ENCODE measurements around the gene ZBTB40. TPM values are rescaled to one million over a fixed set of nuclear protein-coding genes. Genes with fewer than 3 reads are reported as not detected.

ZBTB40 gene
- total RNA-seq, 3 donors from 2014 or later: 14.8 to 28.0 (median 16.7) TPM

- Histone ChIP-seq H3K4me3 (no peak overlapping the region), H3K4me1 (ENCODE audit: low read depth) (no peaks in the 10 kb centered on the region), H3K9me3 (no peaks in the 10 kb centered on the region), H3K36me3 (ENCODE audit: low read depth) (no peaks in the 10 kb centered on the region)
- DNase-seq: peak in 1 of 3 donors; percentile 61
- intact Hi-C loops (cut with DNase I, micrococcal nuclease): no loop called here
- peak; percentile 69 for ATAC-seq
- TF ChIP-seq, protein P1, sequence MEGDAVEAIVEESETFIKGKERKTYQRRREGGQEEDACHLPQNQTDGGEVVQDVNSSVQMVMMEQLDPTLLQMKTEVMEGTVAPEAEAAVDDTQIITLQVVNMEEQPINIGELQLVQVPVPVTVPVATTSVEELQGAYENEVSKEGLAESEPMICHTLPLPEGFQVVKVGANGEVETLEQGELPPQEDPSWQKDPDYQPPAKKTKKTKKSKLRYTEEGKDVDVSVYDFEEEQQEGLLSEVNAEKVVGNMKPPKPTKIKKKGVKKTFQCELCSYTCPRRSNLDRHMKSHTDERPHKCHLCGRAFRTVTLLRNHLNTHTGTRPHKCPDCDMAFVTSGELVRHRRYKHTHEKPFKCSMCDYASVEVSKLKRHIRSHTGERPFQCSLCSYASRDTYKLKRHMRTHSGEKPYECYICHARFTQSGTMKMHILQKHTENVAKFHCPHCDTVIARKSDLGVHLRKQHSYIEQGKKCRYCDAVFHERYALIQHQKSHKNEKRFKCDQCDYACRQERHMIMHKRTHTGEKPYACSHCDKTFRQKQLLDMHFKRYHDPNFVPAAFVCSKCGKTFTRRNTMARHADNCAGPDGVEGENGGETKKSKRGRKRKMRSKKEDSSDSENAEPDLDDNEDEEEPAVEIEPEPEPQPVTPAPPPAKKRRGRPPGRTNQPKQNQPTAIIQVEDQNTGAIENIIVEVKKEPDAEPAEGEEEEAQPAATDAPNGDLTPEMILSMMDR (IDR thresholded peaks at IDR 0.05): no peak
Measured at GRCh38 chr1:22508991-22509390, 57.3 kb downstream of the ZBTB40 start.

DNA sequence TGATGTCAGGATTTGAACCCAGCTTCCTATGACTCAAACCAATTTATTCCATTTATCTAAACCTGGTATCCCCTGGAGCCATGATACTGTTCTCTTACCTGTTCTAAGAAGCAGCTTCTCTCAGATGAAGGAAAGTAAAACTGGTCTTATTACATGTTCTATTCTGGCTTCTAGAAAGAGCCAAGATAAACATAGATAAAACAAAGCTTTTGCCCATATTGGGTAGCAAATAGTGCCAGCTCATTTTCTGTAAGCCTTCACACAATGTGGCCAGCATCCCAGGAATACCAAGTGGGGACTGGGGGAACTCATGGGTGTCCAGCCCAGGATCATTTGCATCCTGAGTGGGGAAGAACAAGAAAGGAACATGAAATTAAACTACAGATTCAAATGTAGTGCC is 58.2 kb downstream of the ZBTB40 start:
- DNase-seq: no peak
- TF ChIP-seq, protein P1 (IDR thresholded peaks at IDR 0.05): no peak
- ATAC-seq: no peak
- Histone ChIP-seq H3K4me1 (ENCODE audit: low read depth) (no peaks in the 10 kb centered on the region), H3K4me3 (no peak overlapping the region), H3K36me3 (ENCODE audit: low read depth) (no peaks in the 10 kb centered on the region), H3K9me3 (no peaks in the 10 kb centered on the region)
- intact Hi-C loops (cut with DNase I, micrococcal nuclease): no loop called here

DNA sequence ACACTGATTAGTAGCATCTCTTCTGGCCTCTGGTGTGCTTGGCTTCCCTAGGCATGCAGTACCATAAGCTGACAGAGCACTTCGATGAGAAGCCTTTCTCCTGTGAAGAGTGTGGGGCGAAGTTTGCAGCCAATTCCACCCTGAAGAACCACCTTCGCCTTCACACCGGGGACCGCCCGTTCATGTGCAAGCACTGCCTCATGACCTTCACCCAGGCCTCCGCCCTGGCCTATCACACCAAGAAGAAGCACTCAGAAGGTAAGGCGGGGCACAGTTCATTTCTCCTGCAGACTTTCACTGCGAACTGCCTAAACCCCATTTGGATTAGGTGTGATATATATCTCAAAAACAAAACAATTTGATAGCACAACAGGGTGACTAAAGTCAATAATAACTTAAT is 61.2 kb downstream of the ZBTB40 start:
- Histone ChIP-seq H3K36me3 (ENCODE audit: low read depth) (peaks cover 2% of the 10 kb centered on the region), H3K9me3 (no peaks in the 10 kb centered on the region), H3K4me1 (ENCODE audit: low read depth) (no peaks in the 10 kb centered on the region), H3K4me3 (no peak overlapping the region)
- intact Hi-C loops (cut with DNase I, micrococcal nuclease): no loop called here
- TF ChIP-seq, protein P1 (IDR thresholded peaks at IDR 0.05): no peak
- DNase-seq (no peak), ATAC-seq (peak; percentile 25)

- intact Hi-C loops (cut with DNase I, micrococcal nuclease): no loop called here
- no peak overlapping the region for H3K4me3 ChIP-seq
- no peaks in the 10 kb centered on the region for H3K9me3 ChIP-seq
- no peak for ATAC-seq
- H3K36me3 ChIP-seq (ENCODE audit: low read depth): peaks cover 2% of the 10 kb centered on the region
- TF ChIP-seq, protein P1 (IDR thresholded peaks at IDR 0.05): no peak
- H3K4me1 ChIP-seq (ENCODE audit: low read depth): no peaks in the 10 kb centered on the region
- no peak for DNase-seq
Measured at GRCh38 chr1:22516906-22517571, 65.4 kb downstream of the ZBTB40 start.

- TF ChIP-seq, protein P1 (IDR thresholded peaks at IDR 0.05): no peak
- Histone ChIP-seq H3K4me1 (ENCODE audit: low read depth) (no peaks in the 10 kb centered on the region), H3K9me3 (no peaks in the 10 kb centered on the region), H3K36me3 (ENCODE audit: low read depth) (peaks cover 2% of the 10 kb centered on the region), H3K4me3 (no peak overlapping the region)
- intact Hi-C loops (cut with DNase I, micrococcal nuclease): no loop called here
- ATAC-seq: no peak
- DNase-seq: no peak
Measured at GRCh38 chr1:22517956-22518355, 66.3 kb downstream of the ZBTB40 start.

- Histone ChIP-seq H3K9me3 (no peaks in the 10 kb centered on the region), H3K4me3 (no peak overlapping the region), H3K36me3 (ENCODE audit: low read depth) (peaks cover 2% of the 10 kb centered on the region), H3K4me1 (ENCODE audit: low read depth) (no peaks in the 10 kb centered on the region)
- intact Hi-C loops (cut with DNase I, micrococcal nuclease): no loop called here
- DNase-seq (no peak), ATAC-seq (no peak)
- TF ChIP-seq, protein P1 (IDR thresholded peaks at IDR 0.05): no peak
Measured at GRCh38 chr1:22518379-22518778, 66.7 kb downstream of the ZBTB40 start.
